GM19467 (cell line): Measurements from ENCODE around the gene USP46.

ENCODE experiments used
- ATAC-seq: cut with Tn5 transposase; IDR thresholded peaks from one replicate; pipeline ENCODE4 v1.9.1; 2021; ENCODE audit warnings: mild to moderate bottlenecking, moderate library complexity; ENCODE audit not compliant: unreplicated experiment

Gene USP46, protein sequence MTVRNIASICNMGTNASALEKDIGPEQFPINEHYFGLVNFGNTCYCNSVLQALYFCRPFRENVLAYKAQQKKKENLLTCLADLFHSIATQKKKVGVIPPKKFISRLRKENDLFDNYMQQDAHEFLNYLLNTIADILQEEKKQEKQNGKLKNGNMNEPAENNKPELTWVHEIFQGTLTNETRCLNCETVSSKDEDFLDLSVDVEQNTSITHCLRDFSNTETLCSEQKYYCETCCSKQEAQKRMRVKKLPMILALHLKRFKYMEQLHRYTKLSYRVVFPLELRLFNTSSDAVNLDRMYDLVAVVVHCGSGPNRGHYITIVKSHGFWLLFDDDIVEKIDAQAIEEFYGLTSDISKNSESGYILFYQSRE

DNA sequence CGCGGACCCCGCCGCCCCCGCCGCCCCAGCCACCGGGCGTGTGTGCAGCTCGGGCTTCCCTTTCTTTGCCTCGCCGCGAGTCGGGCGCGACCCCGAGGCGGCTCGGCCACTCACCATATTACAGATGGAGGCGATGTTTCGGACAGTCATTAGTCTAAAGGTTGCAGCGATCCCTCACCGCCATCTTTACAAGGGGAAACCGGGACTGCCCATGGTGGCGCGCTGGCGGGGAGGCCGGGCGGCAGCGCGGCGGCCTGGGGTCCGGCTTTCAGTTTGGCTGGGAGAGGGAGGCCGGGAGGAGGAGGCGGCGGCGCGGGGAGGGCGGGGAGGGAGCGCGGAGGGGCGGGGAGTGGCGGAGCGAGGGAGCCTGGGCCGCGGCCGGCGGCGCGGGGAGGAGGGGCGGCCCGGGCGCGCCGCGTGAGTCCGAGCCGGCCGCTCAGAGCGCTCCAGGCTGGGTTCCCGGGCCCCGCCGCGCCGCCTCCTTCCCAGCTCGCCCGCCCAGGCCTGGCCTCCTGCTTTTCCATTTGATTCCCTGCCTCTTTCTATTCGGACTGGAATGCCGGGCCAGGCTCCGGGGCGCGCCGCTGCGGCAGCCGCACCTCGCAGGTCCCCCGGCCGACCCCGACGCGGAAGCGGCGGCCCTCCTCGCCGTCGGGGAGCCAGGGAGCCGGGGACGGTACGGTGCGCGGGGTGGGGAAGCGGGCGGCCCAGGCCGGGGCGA is at the start of gene USP46:
TSS of gene USP46 (minus strand) at position 301 of the 721 bp plus-strand sequence. CDS start at position 150, 151 bp downstream.
- peak; percentile 87 for ATAC-seq

DNA sequence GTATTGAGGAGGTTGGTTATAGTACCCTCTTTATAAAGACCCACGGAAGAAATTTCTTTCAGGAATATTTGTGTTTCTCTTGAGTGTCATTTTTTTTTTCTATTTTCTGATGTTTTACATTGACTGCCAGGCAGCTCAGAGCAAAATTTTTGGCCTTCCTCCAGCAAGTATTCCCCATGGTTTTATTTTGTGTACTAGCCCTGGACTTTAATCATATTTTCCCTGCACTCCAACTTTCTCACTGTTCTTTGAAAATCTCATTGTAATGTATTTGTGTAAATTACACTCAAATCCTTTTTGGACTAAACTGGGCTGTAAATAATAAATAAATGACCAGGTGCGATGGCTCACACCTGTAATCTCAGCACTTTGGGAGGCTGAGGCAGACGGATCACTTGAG is 45.6 kb upstream of the USP46 start:
- ATAC-seq = no peak

DNA sequence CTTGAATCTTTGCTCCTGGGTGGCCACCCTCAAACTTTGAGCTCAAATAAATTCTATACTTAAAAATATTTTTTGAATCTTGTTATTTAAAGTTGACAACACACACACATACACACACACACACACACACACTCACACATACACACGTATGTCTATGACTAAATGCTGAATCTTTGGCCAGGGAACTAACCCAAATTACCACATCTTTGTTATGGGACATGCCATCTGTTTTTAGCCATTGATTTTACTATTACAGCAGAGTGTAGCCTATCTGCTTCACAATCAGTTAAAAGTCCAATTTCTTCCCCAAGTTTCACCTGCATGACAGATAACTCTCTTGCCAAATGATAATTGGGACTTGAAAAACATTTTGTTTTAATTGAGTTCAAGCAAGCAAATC is 45.0 kb upstream of the USP46 start:
- ATAC-seq = no peak

DNA sequence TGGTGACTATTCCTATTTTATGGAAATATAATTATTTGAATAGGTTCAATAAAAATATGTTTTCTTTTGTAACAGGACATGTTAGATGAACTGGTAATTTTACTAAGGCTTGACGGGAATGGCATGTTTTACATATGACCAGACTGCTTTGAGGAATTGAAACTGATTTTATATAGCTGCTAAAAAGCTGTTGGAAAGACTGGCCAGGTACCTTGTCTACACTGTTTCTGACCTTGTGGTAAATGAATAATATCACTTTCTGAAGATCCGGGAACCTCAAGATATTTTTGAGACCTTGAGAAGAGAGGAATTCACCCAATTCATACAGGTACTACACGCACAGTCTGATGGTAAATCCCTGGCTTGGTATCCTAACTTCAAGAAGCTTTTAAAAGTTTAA is 42.1 kb upstream of the USP46 start:
- peak; percentile 92 for ATAC-seq

DNA sequence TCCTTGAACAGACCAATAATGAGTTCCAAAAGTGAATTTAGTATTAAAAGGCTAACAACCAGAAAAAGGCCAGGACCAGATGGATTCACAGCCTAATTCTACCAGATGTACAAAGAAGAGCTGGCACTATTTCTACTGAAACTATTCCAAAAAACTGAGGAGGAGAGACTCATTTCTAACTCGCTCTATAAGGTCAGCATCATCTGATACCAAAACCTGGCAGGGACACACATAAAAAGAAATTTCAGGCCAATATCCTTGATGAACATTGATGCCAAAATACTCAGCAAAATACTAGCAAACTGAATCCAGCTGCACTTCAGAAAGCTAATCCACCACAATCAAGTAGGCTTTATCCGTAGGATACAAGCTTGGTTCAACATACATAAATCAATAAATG is 35.8 kb upstream of the USP46 start:
- ATAC-seq = no peak

DNA sequence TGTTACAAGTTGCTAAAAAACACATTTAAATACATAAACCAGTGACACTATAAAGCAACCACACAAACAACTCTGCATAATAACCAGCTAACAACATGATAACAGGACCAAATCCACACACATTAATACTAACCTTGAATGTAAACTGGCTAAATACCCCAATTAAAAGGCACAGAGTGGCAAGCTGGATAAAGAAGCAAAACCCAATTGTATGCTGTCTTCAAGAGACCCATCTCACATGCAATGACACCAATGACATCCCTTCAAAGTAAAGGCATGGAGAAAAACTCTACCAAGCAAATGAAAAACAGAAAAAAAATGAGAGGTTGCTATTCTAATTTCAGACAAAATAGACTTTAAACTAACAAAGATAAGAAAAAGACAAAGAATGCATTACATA is 34.4 kb upstream of the USP46 start:
- ATAC-seq = no peak

DNA sequence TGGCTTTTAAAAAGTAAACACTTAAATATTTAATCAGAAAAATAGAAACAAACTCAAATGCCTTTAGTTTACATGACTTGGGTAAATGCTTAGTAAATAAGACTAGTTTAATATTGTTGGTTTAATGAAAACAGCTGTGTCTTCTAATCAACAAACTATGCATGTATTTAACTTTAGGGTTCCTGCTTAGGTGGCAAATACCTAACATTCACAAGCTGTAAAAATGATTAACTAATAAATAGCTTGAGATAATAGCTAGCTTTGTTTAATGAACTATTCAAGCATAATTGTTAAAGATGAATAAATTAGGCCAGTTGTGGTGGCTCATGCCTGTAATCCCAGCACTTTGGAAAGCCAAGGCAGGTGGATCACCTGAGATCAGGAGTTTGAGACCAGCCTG is 30.0 kb upstream of the USP46 start:
- ATAC-seq = no peak

DNA sequence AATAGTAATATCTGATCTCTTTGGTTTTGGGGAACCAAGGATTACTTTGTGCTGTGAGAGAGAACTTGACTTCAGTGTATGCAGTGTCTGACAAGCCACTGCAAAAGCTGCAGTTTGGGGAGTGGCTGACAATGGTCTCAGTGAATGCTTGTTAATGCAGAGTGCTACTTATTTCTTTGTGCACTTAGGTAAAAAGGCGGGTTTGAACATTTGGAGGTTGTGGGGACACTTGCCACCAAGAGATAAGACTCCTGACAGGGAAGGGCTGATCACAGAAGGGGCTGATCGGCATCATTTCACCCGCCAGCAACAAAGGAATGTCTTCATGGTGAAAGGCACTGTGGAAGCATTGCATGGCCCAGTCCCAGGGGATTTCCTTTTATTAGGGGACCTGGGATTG is 28.6 kb upstream of the USP46 start:
- ATAC-seq = no peak

DNA sequence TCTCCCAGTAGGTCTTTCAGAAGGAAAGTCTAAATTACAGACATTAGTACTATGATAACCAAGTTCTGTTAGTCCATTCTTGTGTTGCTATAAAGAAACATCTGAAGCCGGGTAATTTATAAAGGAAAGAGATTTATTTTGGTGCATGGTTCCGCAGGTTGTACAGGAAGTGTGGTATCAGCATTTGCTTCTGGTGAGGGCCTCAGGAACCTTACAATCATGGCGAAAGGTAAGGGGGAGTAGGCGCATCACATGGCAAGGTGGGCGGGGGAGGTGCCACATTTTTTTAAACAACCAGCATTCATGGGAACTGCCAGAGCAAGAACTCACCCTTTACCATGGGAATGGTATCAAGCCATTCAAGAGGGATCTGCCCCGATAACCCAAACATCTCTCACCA is 26.2 kb upstream of the USP46 start:
- no peak for ATAC-seq

DNA sequence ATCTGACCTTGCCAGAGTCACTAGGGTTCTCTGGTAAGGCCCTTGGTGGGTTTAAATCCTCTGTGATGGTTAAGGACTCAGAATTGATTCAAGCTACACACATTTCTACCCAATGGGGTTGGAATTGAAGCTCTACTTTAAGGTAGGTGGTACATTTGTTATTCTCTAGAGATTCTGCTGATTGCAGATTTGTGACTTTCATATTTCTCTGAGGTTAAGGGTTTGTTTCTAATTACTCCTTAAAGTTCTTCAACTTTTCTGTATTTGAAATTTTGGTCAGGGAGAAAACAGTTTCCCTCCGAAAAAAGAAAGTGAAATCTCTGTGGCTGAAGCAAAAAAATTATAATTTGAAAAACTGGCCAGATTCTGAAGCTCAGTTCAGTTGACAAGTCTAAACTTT is 25.8 kb upstream of the USP46 start:
- ATAC-seq = no peak

DNA sequence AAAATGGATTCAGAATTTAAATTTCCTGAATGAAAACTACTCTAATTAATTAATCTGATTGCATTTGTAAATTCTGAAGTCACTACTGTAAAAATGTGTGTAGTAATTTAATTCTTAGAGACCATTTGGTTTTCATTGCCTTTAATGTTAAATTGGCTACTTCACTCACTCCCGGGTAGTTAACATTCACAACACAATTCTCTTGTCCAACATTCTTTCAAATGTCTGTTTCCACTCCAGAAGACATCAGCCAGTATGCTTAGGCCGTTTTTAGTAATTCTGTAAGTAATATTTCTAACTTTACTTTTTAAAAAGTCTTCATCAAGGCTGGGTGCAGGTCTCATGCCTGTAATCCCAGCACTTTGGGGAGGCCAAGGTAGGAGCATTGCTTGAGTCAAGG is 21.3 kb upstream of the USP46 start:
- ATAC-seq = no peak

DNA sequence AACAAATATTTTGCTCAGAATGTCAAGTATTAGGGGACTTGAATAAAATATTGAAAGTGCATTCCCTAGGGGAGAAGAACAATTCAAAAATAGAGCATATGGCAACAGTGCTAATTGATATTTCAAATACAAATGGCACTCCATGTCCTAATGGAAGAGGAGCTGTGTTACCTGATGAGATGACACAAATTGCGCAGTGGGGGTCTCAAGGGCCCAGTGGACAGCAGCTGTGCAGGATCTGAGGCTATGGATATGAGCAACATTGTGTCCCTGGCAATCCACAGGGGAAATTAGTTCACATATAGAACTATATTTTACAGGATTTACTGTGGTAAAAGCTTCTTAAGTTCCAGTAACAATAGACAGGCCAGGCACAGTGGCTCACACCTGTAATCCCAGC is 17.4 kb upstream of the USP46 start:
- no peak for ATAC-seq

DNA sequence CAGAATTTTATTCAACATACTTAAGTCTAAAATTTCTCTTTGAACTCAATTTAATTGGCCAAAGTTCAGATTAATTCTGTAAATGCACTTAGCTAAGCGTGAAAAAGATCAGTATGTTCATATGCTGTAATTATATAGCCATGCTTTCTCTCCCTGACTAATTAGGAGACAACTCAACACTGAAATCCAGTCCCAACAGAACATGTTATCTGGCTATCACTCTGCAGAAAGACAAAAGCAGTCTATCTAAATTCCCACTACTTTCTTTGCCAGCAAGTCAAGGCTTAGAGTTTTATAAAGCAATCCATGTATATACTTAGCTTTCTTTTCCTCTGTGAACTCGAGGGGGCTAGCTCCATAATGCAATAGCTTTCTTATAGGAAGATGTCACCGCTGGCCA is 16.0 kb upstream of the USP46 start:
- ATAC-seq = no peak

DNA sequence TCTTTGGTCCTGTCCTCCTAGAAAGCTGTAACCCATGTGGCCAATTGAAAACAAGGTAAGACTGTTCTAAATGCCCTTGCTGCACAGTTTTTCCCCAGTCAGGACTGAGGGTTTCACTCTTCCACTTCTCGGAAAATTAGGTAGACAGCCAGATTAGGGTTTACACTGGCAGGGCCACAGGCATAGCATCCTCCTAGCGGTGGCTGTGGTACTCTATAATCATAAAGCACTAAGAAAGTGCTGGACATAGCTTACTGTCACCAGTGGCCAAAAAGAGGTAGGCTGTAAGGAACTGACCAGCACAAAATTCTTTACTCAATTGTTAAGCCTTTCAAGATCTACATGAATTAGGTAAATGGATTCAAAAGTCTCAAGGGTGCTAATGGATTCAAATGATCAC is 11.6 kb upstream of the USP46 start:
- no peak for ATAC-seq

DNA sequence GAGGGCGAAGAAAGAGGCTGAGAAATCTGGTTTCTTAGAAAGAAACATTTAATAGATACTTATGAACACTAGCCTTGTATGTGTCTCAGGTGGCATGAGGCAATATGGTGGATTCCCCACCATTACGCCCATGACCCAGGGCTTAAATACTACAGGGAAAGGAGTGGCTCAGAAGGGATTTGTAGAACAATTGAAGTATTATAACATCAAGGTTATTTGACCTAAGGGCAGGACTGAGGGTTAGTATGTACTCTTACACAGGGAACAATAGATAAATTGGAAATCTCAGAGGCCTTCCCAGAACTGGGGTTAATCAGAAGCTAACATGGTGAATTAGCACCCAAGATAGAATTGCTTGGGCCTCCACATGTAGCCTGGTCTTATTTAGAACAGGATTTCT is 11.0 kb upstream of the USP46 start:
- ATAC-seq = no peak

DNA sequence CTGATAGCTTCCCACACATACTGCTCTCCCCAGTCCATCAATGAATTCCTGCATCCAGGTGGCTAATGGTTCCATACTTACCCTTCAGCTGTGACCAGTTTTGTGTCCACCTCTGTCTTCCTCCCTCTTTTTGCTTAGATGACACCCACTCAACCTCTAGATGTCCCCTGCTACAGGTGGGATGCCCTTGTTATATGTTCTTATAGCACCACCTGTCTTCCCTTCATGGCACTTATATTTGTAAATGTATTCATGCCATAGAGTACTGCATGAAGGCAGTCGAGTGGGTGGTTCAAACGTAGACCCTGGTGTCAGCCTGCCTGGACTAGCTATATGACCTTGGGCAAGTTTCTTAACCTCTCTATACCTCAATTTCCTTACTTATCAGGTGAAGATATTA is 6.5 kb upstream of the USP46 start:
- ATAC-seq = peak; percentile 75

DNA sequence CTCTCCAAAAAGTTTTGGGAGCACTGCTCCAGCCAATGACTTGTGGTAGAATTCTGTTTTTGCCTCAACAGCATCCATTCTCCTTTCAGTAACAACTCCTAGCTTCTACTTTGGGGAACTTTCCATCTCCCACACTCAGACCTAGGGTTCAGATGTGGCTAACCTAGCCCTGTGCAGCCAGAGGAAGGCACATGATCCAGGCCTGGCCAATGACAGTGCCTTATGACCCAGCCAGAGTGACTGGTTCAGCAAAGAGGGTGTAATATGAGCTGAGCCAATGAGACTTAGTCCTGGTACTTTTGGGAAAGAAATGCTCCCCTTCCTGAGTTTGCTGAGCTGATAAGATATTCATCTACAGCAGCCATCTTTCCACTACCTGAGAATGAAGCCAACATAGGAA is 5.4 kb upstream of the USP46 start:
- no peak for ATAC-seq

DNA sequence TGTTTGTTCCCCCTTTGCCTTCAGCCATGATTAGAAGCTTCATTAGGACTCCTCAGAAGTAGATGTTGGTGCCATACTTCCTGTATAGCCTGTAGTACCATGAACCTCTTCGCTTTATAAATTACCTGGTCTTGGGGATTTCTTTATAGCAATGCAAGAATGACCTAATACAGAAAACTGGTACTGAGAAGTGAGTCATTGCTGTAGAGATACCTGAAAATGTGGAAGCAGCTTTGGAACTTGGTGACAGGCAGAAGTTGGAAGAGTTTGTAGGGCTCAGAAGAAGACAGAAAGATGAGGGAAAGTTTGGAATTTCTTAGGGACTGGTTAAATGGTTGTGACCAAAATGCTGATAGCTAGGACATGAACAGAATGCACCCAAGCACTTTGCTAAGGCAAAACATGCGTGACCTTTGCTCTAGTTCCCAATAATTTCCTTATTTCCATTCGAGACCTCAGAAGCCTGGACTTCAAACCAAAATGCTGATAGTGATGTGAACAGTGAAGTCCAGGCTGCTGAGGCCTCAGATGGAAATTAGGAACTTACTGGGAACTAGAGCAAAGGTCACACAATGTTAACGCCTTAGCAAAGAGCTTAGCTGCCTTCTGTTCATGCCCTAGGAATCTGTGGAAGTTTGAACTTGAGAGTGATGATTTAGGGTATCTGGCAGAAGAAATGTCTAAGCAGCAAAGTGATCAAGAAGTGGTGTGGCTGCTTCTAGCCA is 3.0 kb upstream of the USP46 start:
- ATAC-seq = no peak

DNA sequence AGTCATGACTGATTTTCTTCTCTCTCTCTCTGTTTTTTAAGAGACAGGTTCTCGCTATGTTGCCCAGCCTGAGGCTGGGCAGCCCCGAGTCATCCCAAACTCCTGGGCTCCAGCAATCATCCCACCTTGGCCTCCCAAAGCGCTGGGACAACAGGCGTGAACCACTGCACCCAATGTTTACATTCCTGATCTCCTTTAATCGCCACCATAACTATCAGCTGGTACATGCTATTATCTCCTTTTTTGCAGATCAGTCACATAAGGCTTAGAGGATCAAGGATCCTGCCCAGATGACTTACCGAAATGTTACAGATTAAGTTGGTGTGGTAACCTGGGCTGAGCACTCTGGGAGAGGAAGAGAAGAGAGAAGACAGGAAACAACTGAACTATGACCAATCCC is 1.5 kb upstream of the USP46 start:
- ATAC-seq = no peak

DNA sequence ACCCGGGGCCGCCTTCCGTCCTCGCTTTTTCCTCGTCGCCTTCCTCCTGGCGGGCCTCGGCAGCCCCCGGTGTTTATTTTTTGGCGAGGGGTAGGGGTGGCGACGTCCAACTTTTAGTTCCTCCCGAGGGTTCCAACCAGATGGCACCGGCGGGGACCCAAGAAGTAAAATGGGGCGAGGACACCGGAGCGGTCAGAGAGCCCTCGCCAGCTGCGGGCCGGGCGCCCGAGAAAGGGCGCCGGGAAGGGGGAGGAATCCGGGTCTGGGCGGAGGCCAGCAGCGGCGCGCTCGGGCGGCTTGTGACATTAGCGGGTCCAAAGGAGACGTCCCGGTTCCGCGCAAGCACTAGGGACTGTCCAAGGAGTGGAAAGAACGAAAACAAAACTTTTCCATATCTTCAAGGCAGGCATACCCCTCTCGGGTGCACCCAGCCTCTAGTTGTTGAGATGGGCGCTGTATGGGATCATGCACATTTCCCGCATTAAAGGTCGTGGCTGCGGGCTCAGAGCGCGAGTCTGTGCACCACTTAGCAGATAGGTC is 691 bp upstream of the USP46 start:
- peak; percentile 9 for ATAC-seq

DNA sequence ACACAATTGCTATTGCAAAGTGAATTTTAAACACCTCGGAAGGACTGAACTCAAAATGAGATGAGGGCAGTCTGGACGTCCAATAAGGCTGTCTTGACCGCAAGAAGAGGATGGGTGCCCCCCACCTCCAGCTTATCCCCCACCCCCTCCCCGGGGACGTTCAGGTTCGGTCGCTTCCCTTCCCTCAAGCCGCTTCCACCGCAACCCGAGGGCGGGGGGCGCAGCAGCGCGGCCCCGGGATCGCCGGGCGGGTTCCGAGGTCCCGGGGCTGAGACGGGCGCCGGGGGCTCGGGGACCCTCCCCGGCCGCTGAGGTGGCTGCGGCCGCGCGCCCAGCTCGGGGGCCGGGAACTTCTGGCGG is 480 bp downstream of the USP46 start:
- ATAC-seq = peak; percentile 22
